ENCODE results near the gene NAPG. TPM values are rescaled to one million over a fixed set of nuclear protein-coding genes. Genes with fewer than 3 reads are reported as not detected.
"Not testable (repeated sequence)": the region's sequence is repeated elsewhere in the genome, so short reads cannot be mapped to it uniquely, and the experiment has no call there.

The NAPG gene
- polyA plus RNA-seq, 5 donors: 21.5 to 32.2 (median 29.8) TPM

- DNase-seq: no peak
Measured at GRCh38 chr18:10511236-10511635, 14.6 kb upstream of the NAPG start.

GRCh38 chr18:10514082-10514481 is 11.7 kb upstream of the NAPG start:
- DNase-seq: peak; percentile 52 to 77

- no peak for DNase-seq
Measured at GRCh38 chr18:10514601-10515000, 11.2 kb upstream of the NAPG start.

- no peak for DNase-seq
Measured at GRCh38 chr18:10515456-10515855, 10.4 kb upstream of the NAPG start.

GRCh38 chr18:10516078-10516477 is 9.7 kb upstream of the NAPG start:
- no peak for DNase-seq

GRCh38 chr18:10518595-10519255 is 7.1 kb upstream of the NAPG start:
- peak; percentile 57 to 60 for DNase-seq

- no peak for DNase-seq
Measured at GRCh38 chr18:10519366-10519765, 6.5 kb upstream of the NAPG start.

DNA sequence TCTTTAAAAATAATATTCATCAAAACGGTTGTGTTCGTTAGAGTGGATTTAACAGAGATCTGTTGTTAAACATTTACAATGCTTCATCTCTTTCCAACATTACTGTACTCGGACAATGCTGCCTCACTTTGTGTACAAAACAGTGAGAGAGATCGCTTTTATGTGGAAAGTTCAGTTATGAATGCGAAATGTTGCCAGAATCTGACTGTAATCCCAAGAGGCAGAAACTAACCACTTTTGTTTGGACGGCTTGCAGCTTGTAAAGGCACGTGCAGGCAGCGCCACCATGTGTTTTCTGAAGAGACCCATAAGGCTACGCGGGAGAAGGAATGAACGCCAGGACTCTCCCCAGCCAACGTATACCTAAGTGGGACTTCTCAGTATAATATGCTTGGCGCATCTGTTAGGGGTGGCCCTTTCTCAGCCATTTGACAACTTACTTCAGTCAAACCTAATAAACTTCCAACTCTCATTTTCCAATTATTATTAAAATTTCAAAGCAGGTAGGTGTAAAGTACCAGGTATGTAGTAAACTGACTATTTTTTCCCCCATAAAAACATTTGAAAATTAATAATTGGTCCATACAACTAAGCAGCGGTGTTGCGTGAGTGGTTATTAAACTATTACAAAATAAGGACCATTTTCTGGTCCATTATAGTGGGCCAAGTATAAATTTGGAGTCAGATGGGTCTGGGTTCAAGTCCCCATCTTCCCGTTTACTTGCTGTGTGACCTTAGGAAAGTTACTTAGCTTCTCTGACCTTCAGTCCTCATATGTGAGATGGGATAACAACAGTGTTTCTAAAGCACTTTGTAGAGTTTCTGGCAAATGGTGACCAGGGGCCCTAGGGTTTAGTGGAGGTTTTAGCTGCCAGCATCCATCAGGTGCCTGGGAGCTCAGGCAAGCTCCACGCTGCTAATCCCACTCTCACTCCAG is 5.6 kb upstream of the NAPG start:
- peak; percentile 84 to 89 for DNase-seq

- no peak for DNase-seq
Measured at GRCh38 chr18:10521566-10521965, 4.3 kb upstream of the NAPG start.

- DNase-seq: no peak
Measured at GRCh38 chr18:10522574-10522973, 3.3 kb upstream of the NAPG start.

DNA sequence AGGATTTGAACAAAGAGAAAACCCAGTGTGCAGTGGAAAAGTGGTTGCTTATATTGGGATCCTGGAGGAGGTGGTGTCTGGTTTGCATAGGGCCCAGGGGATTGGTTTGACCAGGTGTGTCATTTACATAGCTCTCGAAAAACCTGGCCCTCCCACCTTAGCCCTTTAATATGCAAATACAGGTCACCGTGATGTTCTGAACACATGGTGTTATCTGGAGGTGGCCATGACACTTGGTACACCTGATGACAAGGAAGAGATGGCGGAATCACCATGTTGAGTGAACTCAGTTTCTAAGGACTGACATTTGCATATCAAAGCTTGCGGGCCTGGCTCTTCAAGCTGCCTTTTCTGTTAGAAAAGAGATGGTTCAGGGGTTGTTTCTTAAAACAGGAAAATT is 2.3 kb upstream of the NAPG start:
- DNase-seq: no peak

DNA sequence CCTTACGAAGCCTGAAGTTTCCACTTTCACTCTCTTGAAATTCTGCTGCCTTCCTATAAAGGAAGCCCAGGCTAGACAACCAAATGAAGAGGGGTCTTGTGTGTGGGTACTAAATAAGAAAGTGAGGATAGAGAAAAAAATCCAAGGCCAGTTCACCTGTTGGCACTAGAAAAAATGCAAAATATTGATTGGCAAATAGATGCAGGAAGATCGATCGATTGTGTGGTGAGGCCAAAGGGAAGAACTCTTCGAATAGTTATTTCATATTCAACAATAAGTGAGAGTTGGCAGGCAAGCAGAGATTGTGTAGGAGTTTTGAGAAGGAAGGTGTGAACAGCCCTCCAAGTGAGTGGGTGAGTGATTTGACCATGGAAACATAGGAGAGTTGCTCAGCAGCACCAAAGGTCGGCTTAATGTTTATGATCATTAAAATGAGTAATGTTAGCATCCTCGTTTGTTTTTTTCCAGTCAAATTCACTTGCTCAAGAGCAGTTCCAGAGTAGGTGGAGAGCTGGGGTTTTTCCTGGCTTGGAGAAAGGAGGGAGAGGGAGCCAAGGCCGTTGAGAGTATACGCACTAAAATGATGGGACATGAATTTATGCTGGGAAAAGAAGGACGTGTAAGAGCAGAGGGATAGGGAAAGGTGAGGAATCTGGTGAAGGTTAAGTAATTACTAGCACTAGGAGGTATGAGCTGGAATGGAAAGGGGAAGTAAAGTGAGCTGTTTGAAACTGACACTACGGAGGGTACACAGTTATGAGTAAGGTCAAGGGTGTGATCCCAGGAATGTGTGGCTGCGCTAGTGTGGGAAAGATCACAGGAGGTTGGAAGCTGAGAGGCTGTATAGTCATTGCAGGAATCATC is 1.1 kb upstream of the NAPG start:
- DNase-seq: no peak

- DNase-seq: no peak
Measured at GRCh38 chr18:10525371-10525691, 496 bp upstream of the NAPG start.

DNA sequence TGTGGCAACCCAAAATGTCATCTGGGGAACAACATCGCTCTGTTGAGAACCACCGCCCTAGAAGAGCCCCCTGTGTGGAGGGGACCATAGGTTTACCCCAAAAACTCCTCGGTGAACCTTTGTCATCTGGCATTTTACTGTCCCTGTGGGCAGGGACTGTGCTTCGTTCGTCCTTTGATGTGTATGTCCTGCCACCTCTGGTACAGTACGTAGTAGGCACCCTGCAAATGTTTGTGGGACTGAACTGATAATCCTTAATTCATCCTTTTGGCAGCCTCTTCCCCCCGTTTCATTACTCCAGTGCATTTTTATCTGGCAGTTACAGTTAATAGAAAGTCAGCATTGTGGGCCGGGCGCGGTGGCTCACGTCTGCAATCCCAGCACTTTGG is 728 bp downstream of the NAPG start:
- DNase-seq: no peak

- DNase-seq: no peak
Measured at GRCh38 chr18:10528439-10528838, 2.6 kb downstream of the NAPG start.

GRCh38 chr18:10530002-10530401 is 4.2 kb downstream of the NAPG start:
- DNase-seq: no peak

- no peak for DNase-seq
Measured at GRCh38 chr18:10530852-10531251, 5.0 kb downstream of the NAPG start.

DNA sequence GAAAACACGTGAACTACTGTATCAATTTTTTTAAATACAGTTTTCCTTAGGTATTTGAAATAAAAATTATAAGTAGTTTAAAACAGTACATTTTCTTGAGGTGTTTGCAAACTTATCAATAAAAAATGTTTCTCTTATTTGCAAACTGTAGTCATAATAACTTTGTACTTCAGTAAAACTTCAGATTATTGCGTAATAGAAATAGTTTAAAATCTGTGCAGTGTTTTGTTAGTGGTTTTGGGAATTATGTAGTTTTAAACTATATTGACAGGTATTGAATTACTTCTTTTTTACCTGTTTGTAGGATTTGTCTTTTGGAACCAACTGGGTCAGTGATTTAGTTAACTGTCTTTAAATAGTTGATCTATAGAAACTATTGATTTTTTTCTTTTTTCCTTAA is 7.3 kb downstream of the NAPG start:
- no peak for DNase-seq

- no peak for DNase-seq
Measured at GRCh38 chr18:10536280-10536679, 10.5 kb downstream of the NAPG start.

DNA sequence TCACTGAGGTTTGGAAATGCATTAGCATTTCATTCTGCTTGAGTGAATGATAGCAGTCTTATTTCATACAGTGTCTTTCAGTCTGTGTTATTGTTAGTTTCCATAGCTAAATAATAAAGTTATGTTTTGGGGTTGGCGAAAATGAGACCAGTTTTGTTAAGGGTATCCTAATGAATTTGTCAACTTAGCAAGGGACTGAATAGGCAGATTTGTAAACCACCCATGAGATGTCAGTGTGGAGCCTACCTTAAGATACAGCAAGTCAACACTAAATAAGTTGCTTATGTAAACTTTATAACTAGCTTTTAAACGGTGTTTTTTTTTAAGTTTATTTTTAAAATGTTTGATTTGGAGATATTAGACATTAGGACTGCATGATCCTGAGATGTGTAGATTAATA is 11.9 kb downstream of the NAPG start:
- no peak for DNase-seq

DNA sequence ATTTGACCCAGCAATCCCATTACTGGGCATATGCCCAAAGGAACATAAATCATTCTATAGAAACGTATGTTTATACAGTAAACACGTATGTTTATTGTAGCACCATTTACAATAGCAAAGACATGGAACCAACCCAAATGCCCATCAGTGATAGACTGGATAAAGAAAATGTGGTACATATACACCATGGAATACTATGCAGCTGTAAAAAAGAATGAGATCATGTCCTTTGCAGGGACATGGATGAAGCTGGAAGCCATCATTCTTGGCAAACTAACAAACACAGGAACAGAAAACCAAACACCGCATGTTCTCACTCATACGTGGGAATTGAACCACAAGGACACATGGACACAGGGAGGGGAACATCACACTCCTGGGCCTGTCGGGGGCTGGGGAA is 13.3 kb downstream of the NAPG start:
- not testable (repeated sequence) for DNase-seq

GRCh38 chr18:10543277-10543676 is 17.4 kb downstream of the NAPG start:
- DNase-seq: no peak
